HEK293 (cell line): ENCODE data around the gene ARHGAP33.

Source experiments
- ELK4 ChIP-seq: IDR thresholded peaks from 2 replicates; pipeline ENCODE4 v1.6.1; 2011; ENCODE audit warnings: mild to moderate bottlenecking, low read depth, low read length, borderline replicate concordance
- IKZF3 ChIP-seq: fragments of 450-650 bp; IDR thresholded peaks from 2 replicates; pipeline ENCODE4 v1.5.0; 2018; ENCODE audit warnings: missing biosample characterization, mild to moderate bottlenecking, missing genetic modification characterization, moderate library complexity
- KLF10 ChIP-seq: fragments of 450-650 bp; IDR thresholded peaks from 2 replicates; pipeline ENCODE4 v1.5.1; 2018; ENCODE audit warnings: missing biosample characterization, mild to moderate bottlenecking, missing genetic modification characterization
- OSR2 ChIP-seq: fragments of 450-650 bp; formaldehyde crosslinking; IDR thresholded peaks from 2 replicates; pipeline ENCODE4 v1.5.1; 2016; ENCODE audit warnings: missing biosample characterization, missing genetic modification characterization
- OVOL3 ChIP-seq: fragments of 450-650 bp; formaldehyde crosslinking; IDR thresholded peaks from 2 replicates; pipeline ENCODE4 v1.5.1; 2016; ENCODE audit warnings: missing biosample characterization, missing genetic modification characterization
- PBX3 ChIP-seq: sonication (generic); formaldehyde crosslinking; IDR thresholded peaks from 2 replicates; pipeline ENCODE4 v1.8.1; 2022; ENCODE audit warnings: mild to moderate bottlenecking, moderate library complexity, missing genetic modification reagents
- PRDM10 ChIP-seq: fragments of 450-650 bp; formaldehyde crosslinking; IDR thresholded peaks from 2 replicates; pipeline ENCODE4 v1.5.1; 2016; ENCODE audit warnings: missing biosample characterization, missing genetic modification characterization
- ZBTB11 ChIP-seq: fragments of 450-650 bp; formaldehyde crosslinking; conservative IDR thresholded peaks from 2 replicates; pipeline ENCODE4 v1.5.1; 2016; ENCODE audit warnings: low read depth, missing biosample characterization, missing genetic modification characterization
- ZBTB44 ChIP-seq: fragments of 450-650 bp; IDR thresholded peaks from 2 replicates; pipeline ENCODE4 v1.5.1; 2018; ENCODE audit warnings: missing biosample characterization, mild to moderate bottlenecking, missing genetic modification characterization
- ZBTB6 ChIP-seq: fragments of 450-650 bp; formaldehyde crosslinking; IDR thresholded peaks from 2 replicates; pipeline ENCODE4 v1.5.1; 2017; ENCODE audit warnings: missing biosample characterization, missing genetic modification characterization
- ZFP37 ChIP-seq: fragments of 450-650 bp; formaldehyde crosslinking; IDR thresholded peaks from 2 replicates; pipeline ENCODE4 v1.5.1; 2016; ENCODE audit warnings: missing biosample characterization, missing genetic modification characterization
- ZFP69B ChIP-seq: fragments of 450-650 bp; formaldehyde crosslinking; IDR thresholded peaks from 2 replicates; pipeline ENCODE4 v1.5.1; 2016; ENCODE audit warnings: missing biosample characterization, missing genetic modification characterization
- ZNF10 ChIP-seq: fragments of 450-650 bp; formaldehyde crosslinking; IDR thresholded peaks from 2 replicates; pipeline ENCODE4 v1.5.1; 2017; ENCODE audit warnings: missing biosample characterization, missing genetic modification characterization
- ZNF138 ChIP-seq: fragments of 450-650 bp; formaldehyde crosslinking; IDR thresholded peaks from 2 replicates; pipeline ENCODE4 v1.5.1; 2016; ENCODE audit warnings: missing biosample characterization, missing genetic modification characterization, borderline replicate concordance
- ZNF221 ChIP-seq: fragments of 450-650 bp; formaldehyde crosslinking; IDR thresholded peaks from 2 replicates; pipeline ENCODE4 v1.5.1; 2017; ENCODE audit warnings: missing biosample characterization, missing genetic modification characterization, borderline replicate concordance
- ZNF223 ChIP-seq: fragments of 450-650 bp; formaldehyde crosslinking; IDR thresholded peaks from 2 replicates; pipeline ENCODE4 v1.5.1; 2016; ENCODE audit warnings: missing biosample characterization, missing genetic modification characterization
- ZNF398 ChIP-seq: fragments of 450-650 bp; formaldehyde crosslinking; IDR thresholded peaks from 2 replicates; pipeline ENCODE4 v1.5.1; 2017; ENCODE audit warnings: missing biosample characterization, missing genetic modification characterization
- ZNF404 ChIP-seq: fragments of 450-650 bp; formaldehyde crosslinking; IDR thresholded peaks from 2 replicates; pipeline ENCODE4 v1.5.1; 2017; ENCODE audit warnings: missing biosample characterization, missing genetic modification characterization
- ZNF433 ChIP-seq: fragments of 450-650 bp; formaldehyde crosslinking; IDR thresholded peaks from 2 replicates; pipeline ENCODE4 v1.5.1; 2016; ENCODE audit warnings: missing biosample characterization, missing genetic modification characterization, low read depth
- ZNF776 ChIP-seq: fragments of 450-650 bp; formaldehyde crosslinking; IDR thresholded peaks from 2 replicates; pipeline ENCODE4 v1.5.0; 2017; ENCODE audit warnings: missing biosample characterization, missing genetic modification characterization, borderline replicate concordance
- ZSCAN18 ChIP-seq: fragments of 450-650 bp; formaldehyde crosslinking; IDR thresholded peaks from 2 replicates; pipeline ENCODE4 v1.5.1; 2016; ENCODE audit warnings: missing biosample characterization, missing genetic modification characterization

Gene ARHGAP33

GRCh38 chr19:35757231-35757748, 18.1 kb upstream of the ARHGAP33 start (continued):
- peak; percentile 61; the same call in 1 of the 2 replicates for TF ChIP-seq PRDM10 (tag by site-specific recombination)
- TF ChIP-seq ZNF398, result peak; percentile 90
- no peak for TF ChIP-seq ELK4
- no peak for TF ChIP-seq ZBTB11 (tag by site-specific recombination)
- 0 out of 2 replicates have a peak, but pooled peaks have one; percentile 30 for TF ChIP-seq ZBTB6 (tag by site-specific recombination)
- no peak for TF ChIP-seq PBX3 (CRISPR knock-in tag)
- no peak for TF ChIP-seq ZNF138 (tag by site-specific recombination)
- TF ChIP-seq ZNF223 (tag by site-specific recombination), result no peak
- peak; percentile 68 for TF ChIP-seq OSR2 (tag by site-specific recombination)
- no peak for TF ChIP-seq ZNF404
- peak; percentile 92 for TF ChIP-seq ZBTB44 (tag by site-specific recombination)
- no peak for TF ChIP-seq ZNF221 (tag by site-specific recombination)
- no peak for TF ChIP-seq ZNF433 (tag by site-specific recombination)
- peak; percentile 86 for TF ChIP-seq ZFP69B
- TF ChIP-seq ZFP37, result peak; percentile 96
- TF ChIP-seq ZSCAN18, result no peak
- no peak for TF ChIP-seq ZNF776
- TF ChIP-seq KLF10 (tag by site-specific recombination), result no peak
- peak; percentile 65; the same call in 1 of the 2 replicates for TF ChIP-seq OVOL3 (tag by site-specific recombination)
- peak; percentile 65; the same call in 1 of the 2 replicates for TF ChIP-seq ZNF10
- TF ChIP-seq IKZF3 (tag by site-specific recombination), result peak; percentile 91
